ENCODE measurements around the gene BHLHE23. TPM values are rescaled to one million over a fixed set of nuclear protein-coding genes. Genes with fewer than 3 reads are reported as not detected.

Gene BHLHE23
- total RNA-seq, 4 donors from 2014 or later = not detected

- H3K9me3 ChIP-seq = no peaks in the 10 kb centered on the region
- WGBS, 2 donors = 88 to 91% methylated on average over 20 of the region's 20 CpGs
- H3K36me3 ChIP-seq = peaks cover 0 to 41% (median 0%) of the 10 kb centered on the region in 3 donors
- TF ChIP-seq POLR2A (IDR thresholded peaks at IDR 0.05) (no peak), EP300 (IDR thresholded peaks at IDR 0.05) (no peak), CTCF (IDR thresholded peaks at IDR 0.05) (no peak)
- H3K27me3 ChIP-seq = no peaks in the 10 kb centered on the region
- no peaks in the 10 kb centered on the region for H3K4me1 ChIP-seq
- no peak overlapping the region for H3K27ac ChIP-seq
- H3K4me3 ChIP-seq = no peak overlapping the region
- DNase-seq (ENCODE audit: low spot score in 2 of 2) = no peak
Measured at GRCh38 chr20:62959998-62960436, 46.7 kb downstream of the BHLHE23 start.

GRCh38 chr20:62959101-62959971, 47.4 kb downstream of the BHLHE23 start:
- WGBS, 2 donors = 66 to 77% methylated on average over 33 to 38 of the region's 43 CpGs
- Histone ChIP-seq H3K27me3 (no peaks in the 10 kb centered on the region), H3K4me1 (peaks cover 0 to 4% (median 2%) of the 10 kb centered on the region in 4 donors), H3K36me3 (peaks cover 0 to 34% (median 0%) of the 10 kb centered on the region in 3 donors), H3K27ac (no peak overlapping the region), H3K4me3 (no peak overlapping the region), H3K9me3 (no peaks in the 10 kb centered on the region)
- DNase-seq (ENCODE audit: low spot score in 2 of 2) = no peak
- TF ChIP-seq EP300 (IDR thresholded peaks at IDR 0.05) (no peak), POLR2A (IDR thresholded peaks at IDR 0.05) (no peak), CTCF (IDR thresholded peaks at IDR 0.05) (no peak)

GRCh38 chr20:62958388-62959100, 48.2 kb downstream of the BHLHE23 start:
- no peak for DNase-seq (ENCODE audit: low spot score in 2 of 2)
- Histone ChIP-seq H3K9me3 (no peaks in the 10 kb centered on the region), H3K27me3 (no peaks in the 10 kb centered on the region), H3K4me1 (peaks cover 0 to 12% (median 7%) of the 10 kb centered on the region in 4 donors), H3K36me3 (peaks cover 0 to 27% (median 0%) of the 10 kb centered on the region in 3 donors), H3K4me3 (no peak overlapping the region), H3K27ac (no peak overlapping the region)
- 78 to 79% methylated on average over 8 to 10 of the region's 10 CpGs for WGBS, 2 donors
- no peak for TF ChIP-seq CTCF (IDR thresholded peaks at IDR 0.05)
- no peak for TF ChIP-seq POLR2A (IDR thresholded peaks at IDR 0.05)
- no peak for TF ChIP-seq EP300 (IDR thresholded peaks at IDR 0.05)

- H3K9me3 ChIP-seq = no peaks in the 10 kb centered on the region
- TF ChIP-seq CTCF (IDR thresholded peaks at IDR 0.05) (no peak), POLR2A (IDR thresholded peaks at IDR 0.05) (no peak), EP300 (IDR thresholded peaks at IDR 0.05) (no peak)
- H3K36me3 ChIP-seq = peaks cover 0 to 15% (median 0%) of the 10 kb centered on the region in 3 donors
- no peaks in the 10 kb centered on the region for H3K27me3 ChIP-seq
- H3K4me1 ChIP-seq = peaks cover 3 to 23% (median 18%) of the 10 kb centered on the region in 4 donors
- no peak overlapping the region for H3K27ac ChIP-seq
- 93 to 97% methylated on average over 29 to 36 of the region's 36 CpGs for WGBS, 2 donors
- DNase-seq (ENCODE audit: low spot score in 2 of 2) = no peak
- H3K4me3 ChIP-seq = no peak overlapping the region
Measured at GRCh38 chr20:62957136-62958117, 49.3 kb downstream of the BHLHE23 start.

Data from tibial nerve (tissue), 4 donors.